Astrocyte of the cerebellum (primary cell): ENCODE measurements around the gene CFAP43.

Experiments
- DNase-seq: peaks from one replicate; pipeline ENCODE4 v3.0.0-alpha.2; 2011; ENCODE audit warnings: low read depth
- H3K4me3 ChIP-seq: 2 replicates; pipeline ENCODE4 v1.5.1; 2011; ENCODE audit warnings: mild to moderate bottlenecking, low read depth, low read length, moderate library complexity
- in situ Hi-C: cut with HindIII; loops from 2 replicates; pipeline ENCODE4 v1.10.0; 2017; ENCODE audit warnings: low sequenced_read_pairs
- TF ChIP-seq, protein P1 (sequence below): IDR thresholded peaks from 2 replicates; pipeline ENCODE4 v1.5.1; 2012; ENCODE audit warnings: low read length, low read depth, moderate library complexity, mild to moderate bottlenecking; ENCODE audit errors: missing control alignments

Gene CFAP43

DNA sequence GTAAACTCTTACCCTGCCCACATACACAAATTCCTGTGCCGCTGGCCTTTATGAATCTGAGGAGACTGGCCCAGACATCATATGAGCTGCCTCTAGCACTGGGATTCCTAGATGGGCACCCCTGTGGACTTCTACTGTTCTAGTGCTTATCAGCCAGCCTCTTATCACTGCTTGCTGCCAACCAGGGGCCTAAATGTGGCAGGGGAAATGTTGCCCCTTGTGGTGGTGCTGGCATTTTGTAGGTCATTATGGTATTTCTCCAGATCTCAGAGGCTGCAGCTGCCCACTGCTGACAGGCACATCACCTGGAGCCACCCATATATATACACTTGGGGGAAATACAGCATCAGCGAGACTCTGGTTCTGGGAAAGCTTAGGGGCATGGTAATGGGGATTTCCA, 104.8 kb downstream of the CFAP43 start:
- in situ Hi-C loops: no loop called here
- H3K4me3 ChIP-seq: no peak overlapping the region
- no peak for DNase-seq
- TF ChIP-seq, protein P1, sequence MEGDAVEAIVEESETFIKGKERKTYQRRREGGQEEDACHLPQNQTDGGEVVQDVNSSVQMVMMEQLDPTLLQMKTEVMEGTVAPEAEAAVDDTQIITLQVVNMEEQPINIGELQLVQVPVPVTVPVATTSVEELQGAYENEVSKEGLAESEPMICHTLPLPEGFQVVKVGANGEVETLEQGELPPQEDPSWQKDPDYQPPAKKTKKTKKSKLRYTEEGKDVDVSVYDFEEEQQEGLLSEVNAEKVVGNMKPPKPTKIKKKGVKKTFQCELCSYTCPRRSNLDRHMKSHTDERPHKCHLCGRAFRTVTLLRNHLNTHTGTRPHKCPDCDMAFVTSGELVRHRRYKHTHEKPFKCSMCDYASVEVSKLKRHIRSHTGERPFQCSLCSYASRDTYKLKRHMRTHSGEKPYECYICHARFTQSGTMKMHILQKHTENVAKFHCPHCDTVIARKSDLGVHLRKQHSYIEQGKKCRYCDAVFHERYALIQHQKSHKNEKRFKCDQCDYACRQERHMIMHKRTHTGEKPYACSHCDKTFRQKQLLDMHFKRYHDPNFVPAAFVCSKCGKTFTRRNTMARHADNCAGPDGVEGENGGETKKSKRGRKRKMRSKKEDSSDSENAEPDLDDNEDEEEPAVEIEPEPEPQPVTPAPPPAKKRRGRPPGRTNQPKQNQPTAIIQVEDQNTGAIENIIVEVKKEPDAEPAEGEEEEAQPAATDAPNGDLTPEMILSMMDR: peak; percentile 19

DNA sequence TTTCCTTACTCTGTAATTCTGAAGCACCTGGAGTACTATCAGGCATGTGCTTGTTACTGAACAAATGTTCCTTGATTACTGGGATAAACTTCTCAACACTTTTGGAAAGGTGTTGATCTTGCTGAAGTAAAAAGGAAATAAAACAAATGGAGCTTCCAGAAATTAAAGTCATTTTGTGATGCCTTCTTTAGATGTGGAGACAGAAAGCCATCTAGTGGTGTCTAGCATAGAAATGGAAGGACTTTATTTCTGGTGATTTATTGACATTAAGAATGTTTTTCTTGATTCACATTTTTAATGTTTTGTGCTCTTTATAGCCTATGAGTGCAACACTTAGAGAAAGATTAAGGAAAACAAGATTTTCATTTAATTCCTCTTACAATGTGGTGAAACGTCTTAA, 108.8 kb downstream of the CFAP43 start:
- H3K4me3 ChIP-seq: no peak overlapping the region
- TF ChIP-seq, protein P1: peak; percentile 31
- no peak for DNase-seq
- in situ Hi-C loops: no loop called here

DNA sequence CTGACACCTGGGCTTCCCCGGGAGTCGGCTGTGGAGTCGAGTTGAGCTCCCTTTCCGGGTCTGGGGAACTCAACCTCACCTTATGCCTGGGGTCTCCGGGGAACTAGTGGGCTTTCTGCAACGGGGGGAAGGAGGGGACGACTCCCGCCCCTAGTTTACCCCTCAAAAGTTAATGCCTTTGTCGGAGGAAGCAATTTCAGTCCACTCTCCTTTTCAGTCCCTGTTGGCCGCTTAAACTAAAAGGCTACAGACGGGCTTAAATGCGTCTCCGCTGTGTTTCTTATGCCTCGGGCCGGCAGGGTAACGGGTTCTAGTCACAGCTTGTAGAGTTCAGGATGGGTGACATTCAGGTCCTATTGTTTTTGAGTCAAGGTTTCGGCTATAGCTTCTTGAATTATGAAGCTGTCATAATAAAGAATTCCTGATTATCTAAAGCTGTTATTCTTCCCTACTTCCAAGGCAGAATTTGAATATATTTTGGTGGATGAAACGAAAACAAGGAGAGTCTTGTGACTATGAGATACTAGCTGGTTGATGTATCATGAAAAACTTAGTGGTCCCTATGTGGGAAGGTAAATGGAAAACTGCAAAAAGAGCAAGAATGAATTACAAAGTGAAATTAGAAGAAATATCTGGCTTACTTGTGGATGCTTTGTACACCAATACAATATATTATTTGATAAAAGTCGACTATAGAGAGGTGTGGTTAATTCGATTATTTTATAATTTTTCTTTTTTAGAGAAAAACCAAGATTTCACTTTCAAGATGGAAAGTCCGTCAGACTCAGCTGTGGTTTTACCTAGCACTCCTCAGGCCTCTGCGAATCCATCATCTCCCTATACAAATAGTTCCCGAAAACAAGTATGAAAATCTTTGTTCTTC, 109.7 kb downstream of the CFAP43 start:
- no peak for DNase-seq
- peak overlapping the region; percentile 80 for H3K4me3 ChIP-seq
- TF ChIP-seq, protein P1: no peak
- in situ Hi-C loops: no loop called here

DNA sequence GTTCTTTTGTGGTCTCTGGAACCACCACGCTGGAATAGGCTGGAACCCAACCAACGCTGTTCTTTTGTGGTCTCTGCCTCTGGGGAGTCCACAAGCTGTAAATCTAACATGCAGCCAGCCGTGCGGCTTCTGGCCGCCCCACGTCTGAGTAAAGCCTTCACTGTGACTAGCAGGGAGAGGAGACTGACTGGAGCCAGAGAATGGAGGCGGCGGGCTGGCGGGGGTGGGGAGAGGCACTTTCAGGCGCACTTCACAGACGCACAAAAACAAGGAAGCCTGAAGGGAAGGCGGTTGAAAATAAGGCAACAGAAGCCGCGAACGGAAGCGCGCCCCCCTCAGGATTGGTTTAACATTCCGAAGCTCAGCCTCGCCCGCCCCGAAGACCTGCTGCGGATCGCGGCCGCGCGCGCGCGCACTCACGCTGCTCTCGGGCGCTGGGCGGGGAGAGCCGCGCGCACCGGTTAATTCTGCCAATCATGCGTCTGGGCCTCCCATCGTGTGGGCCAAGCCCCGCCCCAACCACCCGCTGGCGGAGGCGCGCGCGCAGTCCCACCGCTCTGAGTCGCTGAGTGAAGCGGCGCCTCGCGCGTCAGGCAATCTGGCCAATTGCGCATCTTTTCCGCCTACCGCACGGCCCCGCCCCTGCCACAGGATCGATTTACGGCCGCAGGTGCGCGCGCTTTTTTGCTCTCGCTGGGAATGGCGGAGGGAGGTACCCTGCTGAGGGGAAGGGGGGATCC, 110.5 kb downstream of the CFAP43 start, which contains the start of gene SFR1:
Gene SFR1, plus strand, starts transcription at position 687 of the 740 bp plus-strand sequence. Its CDS starts 13 bp downstream, at position 700.
- TF ChIP-seq, protein P1: peak; percentile 41
- DNase-seq: peak; percentile 94
- H3K4me3 ChIP-seq: peak within 1 kb of the TSS; percentile 80
- in situ Hi-C loops: no loop called here

DNA sequence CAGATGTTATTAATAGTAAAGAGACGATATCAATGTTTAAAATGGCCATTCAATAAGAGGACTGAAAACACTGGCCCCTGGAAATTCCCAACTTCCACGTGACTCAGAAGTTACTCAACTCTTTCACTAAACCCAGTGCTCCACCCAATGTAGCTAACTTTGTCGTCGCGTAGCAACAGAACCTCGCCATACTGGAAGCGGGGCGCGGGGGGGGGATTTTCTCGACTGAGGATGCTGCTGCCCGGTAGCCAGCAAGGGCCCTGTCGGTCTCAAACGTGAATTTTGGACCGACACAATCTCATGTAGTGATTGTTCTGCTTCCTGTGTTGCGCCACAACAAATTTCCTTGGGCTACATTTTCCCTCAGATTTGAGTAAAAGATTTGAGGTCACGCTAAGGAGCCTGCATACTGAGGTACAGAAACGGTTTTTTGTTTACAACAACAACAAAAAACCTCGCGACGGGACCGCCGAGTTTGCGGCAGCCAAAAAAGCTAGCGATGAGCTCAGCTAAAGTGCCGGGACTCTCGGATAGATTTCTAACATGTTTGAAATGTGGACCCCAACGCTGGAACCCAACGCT, 111.2 kb downstream of the CFAP43 start:
- DNase-seq: peak; percentile 89
- TF ChIP-seq, protein P1: no peak
- H3K4me3 ChIP-seq: peak overlapping the region; percentile 80
- in situ Hi-C loops: no loop called here

DNA sequence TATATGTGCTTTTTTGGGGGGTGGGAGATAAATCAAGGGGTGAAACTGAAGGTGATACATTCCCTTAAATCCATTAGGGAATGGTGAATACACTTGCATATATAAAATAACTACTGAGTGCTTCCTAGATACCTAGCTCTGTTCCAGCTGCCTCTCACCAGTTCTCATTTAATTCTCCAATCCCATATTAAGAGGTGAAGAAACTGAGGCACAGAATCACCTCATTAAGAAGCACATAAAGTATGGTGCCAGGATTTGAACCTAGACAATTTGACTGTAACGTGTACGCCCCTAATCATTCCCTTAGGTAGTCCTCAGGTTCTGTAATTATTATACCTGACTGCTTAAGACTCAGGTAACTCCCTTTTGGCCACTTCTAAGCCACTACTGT, 111.7 kb downstream of the CFAP43 start:
- in situ Hi-C loops: no loop called here
- DNase-seq: no peak
- TF ChIP-seq, protein P1: no peak
- peak overlapping the region; percentile 80 for H3K4me3 ChIP-seq
